SK-N-MC (cell line): ENCODE results near the gene PCDH7.

Experiments used
- EZH2 ChIP-seq: fragments of 200-600 bp; sonication (generic); IDR thresholded peaks from one replicate; pipeline ENCODE4 v1.6.1; 2017; ENCODE audit warnings: antibody characterized with exemption
- FOXP2 ChIP-seq: optimal IDR thresholded peaks from 2 replicates; pipeline ENCODE3; 2011; ENCODE audit warnings: mild to moderate bottlenecking, moderate library complexity; ENCODE audit not compliant: insufficient read depth; ENCODE audit errors: extremely low read length, control extremely low read depth
- POLR2AphosphoS5 ChIP-seq: IDR thresholded peaks from 2 replicates; pipeline ENCODE4 v1.6.1; 2012; ENCODE audit warnings: mild to moderate bottlenecking, low read depth, low read length, borderline replicate concordance

DNA sequence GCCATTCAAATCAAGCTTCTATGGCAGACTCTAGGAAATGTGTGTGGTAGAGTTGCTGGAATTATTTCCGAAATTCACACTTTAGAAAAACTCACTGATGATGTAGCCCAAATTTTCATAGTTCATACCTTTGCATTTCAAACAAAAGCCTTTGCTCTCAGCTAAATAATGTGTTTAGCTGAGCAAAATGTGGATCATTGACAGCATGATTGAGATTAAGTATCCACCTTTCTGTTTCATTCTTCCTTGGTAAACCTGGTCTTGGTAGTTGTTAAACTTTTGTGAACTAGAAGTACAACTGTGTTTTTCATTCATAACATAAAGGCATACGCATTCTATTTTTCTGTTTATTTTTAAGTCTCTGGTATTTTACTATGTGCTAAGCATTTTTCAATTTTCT is 7.2 kb downstream of the PCDH7 start:
- TF ChIP-seq FOXP2 (no peak), EZH2 (no peak), POLR2AphosphoS5 (no peak)
